ENCODE measurements around the gene BORCS5. TPM values are rescaled to one million over a fixed set of nuclear protein-coding genes. Genes with fewer than 3 reads are reported as not detected.

The BORCS5 gene
- total and polyA plus RNA-seq, 2 experiments from 2014 or later = 11.3 to 12.6 TPM

- no peak for DNase-seq (ENCODE audit: low spot score)
- H3K4me3 ChIP-seq = no peak overlapping the region
- peaks cover 3% of the 10 kb centered on the region for H3K27me3 Mint-ChIP-seq (ENCODE audit: insufficient read depth, low read depth, poor library complexity)
- no peak overlapping the region for H3K4me2 ChIP-seq
- H4K20me1 ChIP-seq (replicated peaks; ENCODE audit: insufficient read depth) = no peaks in the 10 kb centered on the region
- no peak overlapping the region for H3K27ac Mint-ChIP-seq
- H3K27me3 ChIP-seq (ENCODE audit: insufficient read depth) = no peaks in the 10 kb centered on the region
- TF ChIP-seq JUNB (IDR thresholded peaks at IDR 0.05; ENCODE audit: unreplicated experiment) (no peak), CREB1 (CRISPR knock-in tag; IDR thresholded peaks at IDR 0.05; ENCODE audit: low read depth) (no peak), ZNF114 (CRISPR knock-in tag; IDR thresholded peaks at IDR 0.05) (no peak), EZH2 (IDR thresholded peaks at IDR 0.05; ENCODE audit: low read depth, unreplicated experiment) (no peak), NANOG (IDR thresholded peaks at IDR 0.05; ENCODE audit: borderline replicate concordance) (no peak), ZNF331 (CRISPR knock-in tag; IDR thresholded peaks at IDR 0.05; ENCODE audit: low read depth) (no peak), EZH2phosphoT487 (IDR thresholded peaks at IDR 0.05; ENCODE audit: unreplicated experiment) (no peak), STAT1 (IDR thresholded peaks at IDR 0.05; ENCODE audit: unreplicated experiment) (no peak), POLR2AphosphoS5 (IDR thresholded peaks at IDR 0.05; ENCODE audit: low read depth) (no peak)
- TF ChIP-seq, protein P1, sequence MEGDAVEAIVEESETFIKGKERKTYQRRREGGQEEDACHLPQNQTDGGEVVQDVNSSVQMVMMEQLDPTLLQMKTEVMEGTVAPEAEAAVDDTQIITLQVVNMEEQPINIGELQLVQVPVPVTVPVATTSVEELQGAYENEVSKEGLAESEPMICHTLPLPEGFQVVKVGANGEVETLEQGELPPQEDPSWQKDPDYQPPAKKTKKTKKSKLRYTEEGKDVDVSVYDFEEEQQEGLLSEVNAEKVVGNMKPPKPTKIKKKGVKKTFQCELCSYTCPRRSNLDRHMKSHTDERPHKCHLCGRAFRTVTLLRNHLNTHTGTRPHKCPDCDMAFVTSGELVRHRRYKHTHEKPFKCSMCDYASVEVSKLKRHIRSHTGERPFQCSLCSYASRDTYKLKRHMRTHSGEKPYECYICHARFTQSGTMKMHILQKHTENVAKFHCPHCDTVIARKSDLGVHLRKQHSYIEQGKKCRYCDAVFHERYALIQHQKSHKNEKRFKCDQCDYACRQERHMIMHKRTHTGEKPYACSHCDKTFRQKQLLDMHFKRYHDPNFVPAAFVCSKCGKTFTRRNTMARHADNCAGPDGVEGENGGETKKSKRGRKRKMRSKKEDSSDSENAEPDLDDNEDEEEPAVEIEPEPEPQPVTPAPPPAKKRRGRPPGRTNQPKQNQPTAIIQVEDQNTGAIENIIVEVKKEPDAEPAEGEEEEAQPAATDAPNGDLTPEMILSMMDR (conservative IDR thresholded peaks at IDR 0.05; ENCODE audit: low read depth in 2 of 2) = no peak
- TF ChIP-seq, protein P2, sequence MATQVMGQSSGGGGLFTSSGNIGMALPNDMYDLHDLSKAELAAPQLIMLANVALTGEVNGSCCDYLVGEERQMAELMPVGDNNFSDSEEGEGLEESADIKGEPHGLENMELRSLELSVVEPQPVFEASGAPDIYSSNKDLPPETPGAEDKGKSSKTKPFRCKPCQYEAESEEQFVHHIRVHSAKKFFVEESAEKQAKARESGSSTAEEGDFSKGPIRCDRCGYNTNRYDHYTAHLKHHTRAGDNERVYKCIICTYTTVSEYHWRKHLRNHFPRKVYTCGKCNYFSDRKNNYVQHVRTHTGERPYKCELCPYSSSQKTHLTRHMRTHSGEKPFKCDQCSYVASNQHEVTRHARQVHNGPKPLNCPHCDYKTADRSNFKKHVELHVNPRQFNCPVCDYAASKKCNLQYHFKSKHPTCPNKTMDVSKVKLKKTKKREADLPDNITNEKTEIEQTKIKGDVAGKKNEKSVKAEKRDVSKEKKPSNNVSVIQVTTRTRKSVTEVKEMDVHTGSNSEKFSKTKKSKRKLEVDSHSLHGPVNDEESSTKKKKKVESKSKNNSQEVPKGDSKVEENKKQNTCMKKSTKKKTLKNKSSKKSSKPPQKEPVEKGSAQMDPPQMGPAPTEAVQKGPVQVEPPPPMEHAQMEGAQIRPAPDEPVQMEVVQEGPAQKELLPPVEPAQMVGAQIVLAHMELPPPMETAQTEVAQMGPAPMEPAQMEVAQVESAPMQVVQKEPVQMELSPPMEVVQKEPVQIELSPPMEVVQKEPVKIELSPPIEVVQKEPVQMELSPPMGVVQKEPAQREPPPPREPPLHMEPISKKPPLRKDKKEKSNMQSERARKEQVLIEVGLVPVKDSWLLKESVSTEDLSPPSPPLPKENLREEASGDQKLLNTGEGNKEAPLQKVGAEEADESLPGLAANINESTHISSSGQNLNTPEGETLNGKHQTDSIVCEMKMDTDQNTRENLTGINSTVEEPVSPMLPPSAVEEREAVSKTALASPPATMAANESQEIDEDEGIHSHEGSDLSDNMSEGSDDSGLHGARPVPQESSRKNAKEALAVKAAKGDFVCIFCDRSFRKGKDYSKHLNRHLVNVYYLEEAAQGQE (IDR thresholded peaks at IDR 0.05; ENCODE audit: unreplicated experiment) = no peak
- TF ChIP-seq, protein P3, sequence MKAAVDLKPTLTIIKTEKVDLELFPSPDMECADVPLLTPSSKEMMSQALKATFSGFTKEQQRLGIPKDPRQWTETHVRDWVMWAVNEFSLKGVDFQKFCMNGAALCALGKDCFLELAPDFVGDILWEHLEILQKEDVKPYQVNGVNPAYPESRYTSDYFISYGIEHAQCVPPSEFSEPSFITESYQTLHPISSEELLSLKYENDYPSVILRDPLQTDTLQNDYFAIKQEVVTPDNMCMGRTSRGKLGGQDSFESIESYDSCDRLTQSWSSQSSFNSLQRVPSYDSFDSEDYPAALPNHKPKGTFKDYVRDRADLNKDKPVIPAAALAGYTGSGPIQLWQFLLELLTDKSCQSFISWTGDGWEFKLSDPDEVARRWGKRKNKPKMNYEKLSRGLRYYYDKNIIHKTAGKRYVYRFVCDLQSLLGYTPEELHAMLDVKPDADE (IDR thresholded peaks at IDR 0.05) = no peak
- TF ChIP-seq, protein P4, sequence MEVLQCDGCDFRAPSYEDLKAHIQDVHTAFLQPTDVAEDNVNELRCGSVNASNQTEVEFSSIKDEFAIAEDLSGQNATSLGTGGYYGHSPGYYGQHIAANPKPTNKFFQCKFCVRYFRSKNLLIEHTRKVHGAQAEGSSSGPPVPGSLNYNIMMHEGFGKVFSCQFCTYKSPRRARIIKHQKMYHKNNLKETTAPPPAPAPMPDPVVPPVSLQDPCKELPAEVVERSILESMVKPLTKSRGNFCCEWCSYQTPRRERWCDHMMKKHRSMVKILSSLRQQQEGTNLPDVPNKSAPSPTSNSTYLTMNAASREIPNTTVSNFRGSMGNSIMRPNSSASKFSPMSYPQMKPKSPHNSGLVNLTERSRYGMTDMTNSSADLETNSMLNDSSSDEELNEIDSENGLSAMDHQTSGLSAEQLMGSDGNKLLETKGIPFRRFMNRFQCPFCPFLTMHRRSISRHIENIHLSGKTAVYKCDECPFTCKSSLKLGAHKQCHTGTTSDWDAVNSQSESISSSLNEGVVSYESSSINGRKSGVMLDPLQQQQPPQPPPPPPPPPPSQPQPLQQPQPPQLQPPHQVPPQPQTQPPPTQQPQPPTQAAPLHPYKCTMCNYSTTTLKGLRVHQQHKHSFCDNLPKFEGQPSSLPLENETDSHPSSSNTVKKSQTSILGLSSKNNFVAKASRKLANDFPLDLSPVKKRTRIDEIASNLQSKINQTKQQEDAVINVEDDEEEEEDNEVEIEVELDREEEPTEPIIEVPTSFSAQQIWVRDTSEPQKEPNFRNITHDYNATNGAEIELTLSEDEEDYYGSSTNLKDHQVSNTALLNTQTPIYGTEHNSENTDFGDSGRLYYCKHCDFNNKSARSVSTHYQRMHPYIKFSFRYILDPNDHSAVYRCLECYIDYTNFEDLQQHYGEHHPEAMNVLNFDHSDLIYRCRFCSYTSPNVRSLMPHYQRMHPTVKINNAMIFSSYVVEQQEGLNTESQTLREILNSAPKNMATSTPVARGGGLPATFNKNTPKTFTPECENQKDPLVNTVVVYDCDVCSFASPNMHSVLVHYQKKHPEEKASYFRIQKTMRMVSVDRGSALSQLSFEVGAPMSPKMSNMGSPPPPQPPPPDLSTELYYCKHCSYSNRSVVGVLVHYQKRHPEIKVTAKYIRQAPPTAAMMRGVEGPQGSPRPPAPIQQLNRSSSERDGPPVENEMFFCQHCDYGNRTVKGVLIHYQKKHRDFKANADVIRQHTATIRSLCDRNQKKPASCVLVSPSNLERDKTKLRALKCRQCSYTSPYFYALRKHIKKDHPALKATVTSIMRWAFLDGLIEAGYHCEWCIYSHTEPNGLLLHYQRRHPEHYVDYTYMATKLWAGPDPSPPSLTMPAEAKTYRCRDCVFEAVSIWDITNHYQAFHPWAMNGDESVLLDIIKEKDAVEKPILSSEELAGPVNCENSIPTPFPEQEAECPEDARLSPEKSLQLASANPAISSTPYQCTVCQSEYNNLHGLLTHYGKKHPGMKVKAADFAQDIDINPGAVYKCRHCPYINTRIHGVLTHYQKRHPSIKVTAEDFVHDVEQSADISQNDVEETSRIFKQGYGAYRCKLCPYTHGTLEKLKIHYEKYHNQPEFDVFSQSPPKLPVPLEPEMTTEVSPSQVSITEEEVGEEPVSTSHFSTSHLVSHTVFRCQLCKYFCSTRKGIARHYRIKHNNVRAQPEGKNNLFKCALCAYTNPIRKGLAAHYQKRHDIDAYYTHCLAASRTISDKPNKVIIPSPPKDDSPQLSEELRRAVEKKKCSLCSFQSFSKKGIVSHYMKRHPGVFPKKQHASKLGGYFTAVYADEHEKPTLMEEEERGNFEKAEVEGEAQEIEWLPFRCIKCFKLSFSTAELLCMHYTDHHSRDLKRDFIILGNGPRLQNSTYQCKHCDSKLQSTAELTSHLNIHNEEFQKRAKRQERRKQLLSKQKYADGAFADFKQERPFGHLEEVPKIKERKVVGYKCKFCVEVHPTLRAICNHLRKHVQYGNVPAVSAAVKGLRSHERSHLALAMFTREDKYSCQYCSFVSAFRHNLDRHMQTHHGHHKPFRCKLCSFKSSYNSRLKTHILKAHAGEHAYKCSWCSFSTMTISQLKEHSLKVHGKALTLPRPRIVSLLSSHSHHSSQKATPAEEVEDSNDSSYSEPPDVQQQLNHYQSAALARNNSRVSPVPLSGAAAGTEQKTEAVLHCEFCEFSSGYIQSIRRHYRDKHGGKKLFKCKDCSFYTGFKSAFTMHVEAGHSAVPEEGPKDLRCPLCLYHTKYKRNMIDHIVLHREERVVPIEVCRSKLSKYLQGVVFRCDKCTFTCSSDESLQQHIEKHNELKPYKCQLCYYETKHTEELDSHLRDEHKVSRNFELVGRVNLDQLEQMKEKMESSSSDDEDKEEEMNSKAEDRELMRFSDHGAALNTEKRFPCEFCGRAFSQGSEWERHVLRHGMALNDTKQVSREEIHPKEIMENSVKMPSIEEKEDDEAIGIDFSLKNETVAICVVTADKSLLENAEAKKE (CRISPR knock-in tag; IDR thresholded peaks at IDR 0.05) = no peak
- H3K9me2 ChIP-seq (ENCODE audit: insufficient read depth) = no peaks in the 10 kb centered on the region
- peaks cover 5% of the 10 kb centered on the region; the same call in 1 of the 2 replicates for H3K4me1 ChIP-seq (ENCODE audit: insufficient read depth)
- H3F3A ChIP-seq (replicated peaks; ENCODE audit: low read depth) = no peaks in the 10 kb centered on the region
- H3K4me3 Mint-ChIP-seq = no peak overlapping the region
- no peak overlapping the region for H2AFZ ChIP-seq
- no peaks in the 10 kb centered on the region for H3K36me3 ChIP-seq (ENCODE audit: insufficient read depth)
- peaks cover 11% of the 10 kb centered on the region for H3K4me1 Mint-ChIP-seq
- H3K9me3 Mint-ChIP-seq = no peaks in the 10 kb centered on the region
- ATAC-seq = no peak
- H3K27ac ChIP-seq (ENCODE audit: low read depth) = no peak overlapping the region
- H3K36me3 Mint-ChIP-seq (ENCODE audit: low read depth) = no peaks in the 10 kb centered on the region
- H3K79me2 ChIP-seq (replicated peaks; ENCODE audit: insufficient read depth) = no peaks in the 10 kb centered on the region
These were observed 97.4 kb downstream of the BORCS5 start for GRCh38 chr12:12454315-12454714.
